Parathyroid adenoma (tissue), 2 donors: ENCODE measurements around the gene TAF10.

Source experiments
- H2AFZ ChIP-seq: fragments of 300-600 bp; sonication (generic); one replicate; pipeline ENCODE4 v1.7.0; 2017; ENCODE audit warnings: antibody characterized with exemption, mild to moderate bottlenecking
- H3K27ac ChIP-seq: fragments of 300-600 bp; sonication (generic); one replicate; pipeline ENCODE4 v1.7.0; 2017
- H3K27me3 ChIP-seq: fragments of 300-600 bp; sonication (generic); one replicate; pipeline ENCODE4 v1.7.0; 2017; ENCODE audit warnings: low read length; ENCODE audit not compliant: control insufficient read depth, insufficient read depth
- H3K36me3 ChIP-seq: fragments of 300-600 bp; sonication (generic); one replicate; pipeline ENCODE4 v1.7.0; 2017; ENCODE audit warnings: low read length; ENCODE audit not compliant: control insufficient read depth, insufficient read depth
- H3K4me1 ChIP-seq: fragments of 300-600 bp; sonication (generic); one replicate; pipeline ENCODE4 v1.7.0; 2017; ENCODE audit warnings: control low read depth
- H3K4me2 ChIP-seq: fragments of 300-600 bp; sonication (generic); one replicate; pipeline ENCODE4 v1.7.0; 2017; ENCODE audit warnings: low read length
- H3K4me3 ChIP-seq: fragments of 300-600 bp; sonication (generic); one replicate; pipeline ENCODE4 v1.7.0; 2017; ENCODE audit warnings: low read depth, low read length
- H3K79me2 ChIP-seq: fragments of 300-600 bp; sonication (generic); one replicate; pipeline ENCODE4 v1.7.0; 2017; ENCODE audit warnings: control low read depth
- H3K9ac ChIP-seq: fragments of 300-600 bp; sonication (generic); one replicate; pipeline ENCODE4 v1.7.0; 2017; ENCODE audit warnings: mild to moderate bottlenecking
- H3K9me3 ChIP-seq: fragments of 300-600 bp; sonication (generic); one replicate; pipeline ENCODE4 v1.7.0; 2017; ENCODE audit warnings: low read length; ENCODE audit not compliant: control insufficient read depth
- CTCF ChIP-seq: fragments of 300-600 bp; sonication (generic); IDR thresholded peaks from one replicate; pipeline ENCODE4 v1.7.0; 2017; ENCODE audit warnings: antibody characterized with exemption, mild to moderate bottlenecking
- donor health status: primary hyperparathyroidism.

The TAF10 gene

GRCh38 chr11:6622261-6623171, 10.5 kb upstream of the TAF10 start:
- Histone ChIP-seq H3K79me2 (no peaks in the 10 kb centered on the region), H3K4me2 (no peak overlapping the region), H3K9me3 (no peaks in the 10 kb centered on the region), H2AFZ (no peak overlapping the region), H3K27ac (no peak overlapping the region), H3K27me3 (no peaks in the 10 kb centered on the region), H3K4me3 (no peak overlapping the region), H3K9ac (no peak overlapping the region), H3K36me3 (no peaks in the 10 kb centered on the region), H3K4me1 (peaks cover 2% of the 10 kb centered on the region)
- TF ChIP-seq CTCF: no peak

GRCh38 chr11:6621711-6622211, 9.7 kb upstream of the TAF10 start:
- Histone ChIP-seq H3K27me3 (no peaks in the 10 kb centered on the region), H3K79me2 (no peaks in the 10 kb centered on the region), H3K27ac (no peak overlapping the region)

GRCh38 chr11:6620636-6621035, 8.6 kb upstream of the TAF10 start:
- Histone ChIP-seq H3K36me3 (no peaks in the 10 kb centered on the region), H3K79me2 (no peaks in the 10 kb centered on the region), H2AFZ (no peak overlapping the region), H3K4me1 (peaks cover 2% of the 10 kb centered on the region), H3K4me3 (no peak overlapping the region), H3K4me2 (no peak overlapping the region), H3K27ac (no peak overlapping the region), H3K9ac (no peak overlapping the region), H3K9me3 (no peaks in the 10 kb centered on the region), H3K27me3 (no peaks in the 10 kb centered on the region)
- no peak for TF ChIP-seq CTCF

More at GRCh38 chr11:6621711-6622211, 9.7 kb upstream of the TAF10 start:
- no peaks in the 10 kb centered on the region for H3K36me3 ChIP-seq
- H3K9ac ChIP-seq: no peak overlapping the region
- H3K4me3 ChIP-seq: no peak overlapping the region
- H3K4me1 ChIP-seq: peaks cover 2% of the 10 kb centered on the region
- H2AFZ ChIP-seq: no peak overlapping the region
- H3K9me3 ChIP-seq: no peaks in the 10 kb centered on the region
- H3K4me2 ChIP-seq: no peak overlapping the region
- no peak for TF ChIP-seq CTCF

- peak within 1 kb of the TSS; percentile 91 for H3K4me2 ChIP-seq
- H3K27ac ChIP-seq: peak within 1 kb of the TSS; percentile 67
- H3K79me2 ChIP-seq: no peaks in the 10 kb centered on the region
- no peaks in the 10 kb centered on the region for H3K36me3 ChIP-seq
- no peaks in the 10 kb centered on the region for H3K27me3 ChIP-seq
- no peaks in the 10 kb centered on the region for H3K9me3 ChIP-seq
- H2AFZ ChIP-seq: peak within 1 kb of the TSS; percentile 33
- no peak for TF ChIP-seq CTCF
- peak within 1 kb of the TSS; percentile 81 for H3K4me3 ChIP-seq
- peaks cover 2% of the 10 kb centered on the region for H3K4me1 ChIP-seq
- no peak within 1 kb of the TSS for H3K9ac ChIP-seq
Observed at GRCh38 chr11:6619004-6619745, 7.2 kb upstream of the TAF10 start, which contains the start of gene TPP1. TPP1 (minus strand) TSS chr11:6619422; CDS start chr11:6619400, 22 bp downstream.
